ENCODE results near the gene VPS13C. TPM values are rescaled to one million over a fixed set of nuclear protein-coding genes. Genes with fewer than 3 reads are reported as not detected.
"Not testable (repeated sequence)": the region's sequence is repeated elsewhere in the genome, so short reads cannot be mapped to it uniquely, and the experiment has no call there.

Gene VPS13C
- total RNA-seq, 1 experiment from 2014 or later, result 18.6 TPM

DNA sequence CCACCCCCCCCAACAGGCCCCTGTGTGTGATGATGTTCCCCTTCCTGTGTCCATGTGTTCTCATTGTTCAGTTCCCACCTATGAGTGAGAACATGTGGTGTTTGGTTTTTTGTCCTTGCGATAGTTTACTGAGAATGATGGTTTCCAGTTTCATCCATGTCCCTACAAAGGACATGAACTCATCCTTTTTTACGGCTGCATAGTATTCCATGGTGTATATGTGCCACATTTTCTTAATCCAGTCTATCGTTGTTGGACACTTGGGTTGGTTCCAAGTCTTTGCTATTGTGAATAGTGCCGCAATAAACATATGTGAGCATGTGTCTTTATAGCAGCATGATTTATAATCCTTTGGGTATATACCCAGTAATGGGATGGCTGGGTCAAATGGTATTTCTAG is 12.0 kb downstream of the VPS13C start:
- CTCF ChIA-PET; POLR2A ChIA-PET; H3K9me2 ChIP-seq (ENCODE audit: insufficient read depth); H3K4me1 ChIP-seq (ENCODE audit: control insufficient read depth in 1 of 2, insufficient read depth in 2 of 2, low read length in 2 of 2); DNase-seq (ENCODE audit: low read depth, low spot score); ATAC-seq; H3K27ac ChIP-seq (ENCODE audit: low read depth, low read length); intact Hi-C loops (cut with micrococcal nuclease); BruUV-seq (replicated peaks); H3K9ac ChIP-seq (ENCODE audit: low read length); H3K27me3 ChIP-seq (ENCODE audit: insufficient read depth, low read length); H4K20me1 ChIP-seq (ENCODE audit: insufficient read depth); H3K36me3 ChIP-seq (ENCODE audit: control insufficient read depth in 1 of 2, insufficient read depth in 2 of 2, low read length in 2 of 2); H3K9me3 ChIP-seq (ENCODE audit: control insufficient read depth in 1 of 2, insufficient read depth in 1 of 2, low read depth in 1 of 2, low read length in 2 of 2); H3K4me2 ChIP-seq (ENCODE audit: low read length); H3K79me2 ChIP-seq (ENCODE audit: insufficient read depth, low read length); H2AFZ ChIP-seq (ENCODE audit: low read depth, low read length, poor library complexity, severe bottlenecking); RAD21 ChIA-PET (ENCODE audit: low non-redundant PET in 1 of 2, low total read pairs in 2 of 2, uncharacterized antibody in 2 of 2, unreplicated experiment in 2 of 2); H3K4me3 ChIP-seq (replicated peaks in 1 of 2; ENCODE audit: low read depth in 1 of 2, low read length in 2 of 2): not testable (repeated sequence)

DNA sequence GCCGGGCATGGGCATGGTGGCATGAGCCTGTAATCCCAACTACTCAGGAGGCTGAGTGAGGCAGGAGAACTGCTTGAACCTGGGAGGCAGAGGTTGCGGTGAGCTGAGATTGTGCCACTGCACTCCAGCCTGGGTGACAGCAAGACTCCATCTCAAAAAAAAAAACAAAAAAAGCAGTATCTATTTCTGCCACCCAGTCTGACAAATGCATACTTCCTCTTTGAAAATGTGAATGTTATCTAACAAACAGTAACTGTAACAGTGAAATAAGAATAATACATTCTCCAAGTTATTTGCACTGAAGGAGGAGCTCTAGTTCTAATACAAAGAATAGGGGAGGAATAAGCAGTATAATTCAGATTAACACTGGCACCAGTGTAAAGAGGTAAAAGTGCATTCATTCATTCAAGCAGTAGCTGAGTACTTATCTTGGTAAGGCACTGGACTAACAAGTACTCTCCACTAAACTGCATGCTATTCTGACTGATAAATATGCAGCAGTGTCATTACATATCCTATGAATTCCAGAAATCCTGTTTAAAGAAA is 12.9 kb downstream of the VPS13C start:
- ATAC-seq, result no peak
- no peak overlapping the region for H3K4me3 ChIP-seq (replicated peaks in 1 of 2; ENCODE audit: low read depth in 1 of 2, low read length in 2 of 2)
- no peaks in the 10 kb centered on the region; a peak in 1 of 4 replicates for H3K36me3 ChIP-seq (ENCODE audit: control insufficient read depth in 1 of 2, insufficient read depth in 2 of 2, low read length in 2 of 2)
- intact Hi-C loops (cut with micrococcal nuclease), result no loop called here
- H3K27ac ChIP-seq (ENCODE audit: low read depth, low read length), result no peak overlapping the region
- no peak overlapping the region for H3K4me2 ChIP-seq (ENCODE audit: low read length)
- DNase-seq (ENCODE audit: low read depth, low spot score), result no peak
- no peaks in the 10 kb centered on the region for H3K4me1 ChIP-seq (ENCODE audit: control insufficient read depth in 1 of 2, insufficient read depth in 2 of 2, low read length in 2 of 2)
- RAD21 ChIA-PET (ENCODE audit: low non-redundant PET in 1 of 2, low total read pairs in 2 of 2, uncharacterized antibody in 2 of 2, unreplicated experiment in 2 of 2), result no interaction called here
- BruUV-seq (replicated peaks), result no TSS peak
- no peaks in the 10 kb centered on the region for H3K9me3 ChIP-seq (ENCODE audit: control insufficient read depth in 1 of 2, insufficient read depth in 1 of 2, low read depth in 1 of 2, low read length in 2 of 2)
- CTCF ChIA-PET, result no interaction called here
- TF ChIP-seq SRF (IDR thresholded peaks at IDR 0.05; ENCODE audit: low read depth) (no peak), ZFX (IDR thresholded peaks at IDR 0.05) (no peak), ZNF274 (IDR thresholded peaks at IDR 0.05; ENCODE audit: low read depth, low read length) (no peak), SIN3A (IDR thresholded peaks at IDR 0.05; ENCODE audit: low read depth) (no peak), FOSL1 (IDR thresholded peaks at IDR 0.05; ENCODE audit: low read depth) (no peak), ELF1 (IDR thresholded peaks at IDR 0.05; ENCODE audit: borderline replicate concordance, low read depth) (no peak), RAD21 (IDR thresholded peaks at IDR 0.05; ENCODE audit: low read depth) (no peak)
- TF ChIP-seq, protein P1, sequence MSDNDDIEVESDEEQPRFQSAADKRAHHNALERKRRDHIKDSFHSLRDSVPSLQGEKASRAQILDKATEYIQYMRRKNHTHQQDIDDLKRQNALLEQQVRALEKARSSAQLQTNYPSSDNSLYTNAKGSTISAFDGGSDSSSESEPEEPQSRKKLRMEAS (IDR thresholded peaks at IDR 0.05), result no peak
- TF ChIP-seq, protein P2, sequence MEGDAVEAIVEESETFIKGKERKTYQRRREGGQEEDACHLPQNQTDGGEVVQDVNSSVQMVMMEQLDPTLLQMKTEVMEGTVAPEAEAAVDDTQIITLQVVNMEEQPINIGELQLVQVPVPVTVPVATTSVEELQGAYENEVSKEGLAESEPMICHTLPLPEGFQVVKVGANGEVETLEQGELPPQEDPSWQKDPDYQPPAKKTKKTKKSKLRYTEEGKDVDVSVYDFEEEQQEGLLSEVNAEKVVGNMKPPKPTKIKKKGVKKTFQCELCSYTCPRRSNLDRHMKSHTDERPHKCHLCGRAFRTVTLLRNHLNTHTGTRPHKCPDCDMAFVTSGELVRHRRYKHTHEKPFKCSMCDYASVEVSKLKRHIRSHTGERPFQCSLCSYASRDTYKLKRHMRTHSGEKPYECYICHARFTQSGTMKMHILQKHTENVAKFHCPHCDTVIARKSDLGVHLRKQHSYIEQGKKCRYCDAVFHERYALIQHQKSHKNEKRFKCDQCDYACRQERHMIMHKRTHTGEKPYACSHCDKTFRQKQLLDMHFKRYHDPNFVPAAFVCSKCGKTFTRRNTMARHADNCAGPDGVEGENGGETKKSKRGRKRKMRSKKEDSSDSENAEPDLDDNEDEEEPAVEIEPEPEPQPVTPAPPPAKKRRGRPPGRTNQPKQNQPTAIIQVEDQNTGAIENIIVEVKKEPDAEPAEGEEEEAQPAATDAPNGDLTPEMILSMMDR (IDR thresholded peaks at IDR 0.05 in 2 of 3, conservative IDR thresholded peaks at IDR 0.05 in 1 of 3; ENCODE audit: borderline replicate concordance in 1 of 3, insufficient read depth in 1 of 3, low read depth in 2 of 3, low read length in 2 of 3), result no peak
- TF ChIP-seq, protein P3, sequence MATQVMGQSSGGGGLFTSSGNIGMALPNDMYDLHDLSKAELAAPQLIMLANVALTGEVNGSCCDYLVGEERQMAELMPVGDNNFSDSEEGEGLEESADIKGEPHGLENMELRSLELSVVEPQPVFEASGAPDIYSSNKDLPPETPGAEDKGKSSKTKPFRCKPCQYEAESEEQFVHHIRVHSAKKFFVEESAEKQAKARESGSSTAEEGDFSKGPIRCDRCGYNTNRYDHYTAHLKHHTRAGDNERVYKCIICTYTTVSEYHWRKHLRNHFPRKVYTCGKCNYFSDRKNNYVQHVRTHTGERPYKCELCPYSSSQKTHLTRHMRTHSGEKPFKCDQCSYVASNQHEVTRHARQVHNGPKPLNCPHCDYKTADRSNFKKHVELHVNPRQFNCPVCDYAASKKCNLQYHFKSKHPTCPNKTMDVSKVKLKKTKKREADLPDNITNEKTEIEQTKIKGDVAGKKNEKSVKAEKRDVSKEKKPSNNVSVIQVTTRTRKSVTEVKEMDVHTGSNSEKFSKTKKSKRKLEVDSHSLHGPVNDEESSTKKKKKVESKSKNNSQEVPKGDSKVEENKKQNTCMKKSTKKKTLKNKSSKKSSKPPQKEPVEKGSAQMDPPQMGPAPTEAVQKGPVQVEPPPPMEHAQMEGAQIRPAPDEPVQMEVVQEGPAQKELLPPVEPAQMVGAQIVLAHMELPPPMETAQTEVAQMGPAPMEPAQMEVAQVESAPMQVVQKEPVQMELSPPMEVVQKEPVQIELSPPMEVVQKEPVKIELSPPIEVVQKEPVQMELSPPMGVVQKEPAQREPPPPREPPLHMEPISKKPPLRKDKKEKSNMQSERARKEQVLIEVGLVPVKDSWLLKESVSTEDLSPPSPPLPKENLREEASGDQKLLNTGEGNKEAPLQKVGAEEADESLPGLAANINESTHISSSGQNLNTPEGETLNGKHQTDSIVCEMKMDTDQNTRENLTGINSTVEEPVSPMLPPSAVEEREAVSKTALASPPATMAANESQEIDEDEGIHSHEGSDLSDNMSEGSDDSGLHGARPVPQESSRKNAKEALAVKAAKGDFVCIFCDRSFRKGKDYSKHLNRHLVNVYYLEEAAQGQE (IDR thresholded peaks at IDR 0.05; ENCODE audit: low read depth), result no peak
- TF ChIP-seq, protein P4, sequence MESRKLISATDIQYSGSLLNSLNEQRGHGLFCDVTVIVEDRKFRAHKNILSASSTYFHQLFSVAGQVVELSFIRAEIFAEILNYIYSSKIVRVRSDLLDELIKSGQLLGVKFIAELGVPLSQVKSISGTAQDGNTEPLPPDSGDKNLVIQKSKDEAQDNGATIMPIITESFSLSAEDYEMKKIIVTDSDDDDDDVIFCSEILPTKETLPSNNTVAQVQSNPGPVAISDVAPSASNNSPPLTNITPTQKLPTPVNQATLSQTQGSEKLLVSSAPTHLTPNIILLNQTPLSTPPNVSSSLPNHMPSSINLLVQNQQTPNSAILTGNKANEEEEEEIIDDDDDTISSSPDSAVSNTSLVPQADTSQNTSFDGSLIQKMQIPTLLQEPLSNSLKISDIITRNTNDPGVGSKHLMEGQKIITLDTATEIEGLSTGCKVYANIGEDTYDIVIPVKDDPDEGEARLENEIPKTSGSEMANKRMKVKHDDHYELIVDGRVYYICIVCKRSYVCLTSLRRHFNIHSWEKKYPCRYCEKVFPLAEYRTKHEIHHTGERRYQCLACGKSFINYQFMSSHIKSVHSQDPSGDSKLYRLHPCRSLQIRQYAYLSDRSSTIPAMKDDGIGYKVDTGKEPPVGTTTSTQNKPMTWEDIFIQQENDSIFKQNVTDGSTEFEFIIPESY (IDR thresholded peaks at IDR 0.05; ENCODE audit: extremely low read depth, insufficient replicate concordance, low read length), result no peak
- no peaks in the 10 kb centered on the region for H3K9me2 ChIP-seq (ENCODE audit: insufficient read depth)
- no peak overlapping the region for H2AFZ ChIP-seq (ENCODE audit: low read depth, low read length, poor library complexity, severe bottlenecking)
- peaks cover 3% of the 10 kb centered on the region; the same call in 1 of the 2 replicates for H3K79me2 ChIP-seq (ENCODE audit: insufficient read depth, low read length)
- H3K9ac ChIP-seq (ENCODE audit: low read length), result no peak overlapping the region
- H3K27me3 ChIP-seq (ENCODE audit: insufficient read depth, low read length), result no peaks in the 10 kb centered on the region
- POLR2A ChIA-PET, result no interaction called here
- no peaks in the 10 kb centered on the region for H4K20me1 ChIP-seq (ENCODE audit: insufficient read depth)
